Activated CD4-positive, CD25-positive, alpha-beta regulatory T cell treated with anti-CD3 and anti-CD28 coated beads, Interleukin-2, amount 50 U/mL, for 24 hours (primary cell): ENCODE data around the gene ITGBL1.

Source experiments
- ATAC-seq, 2 donors: fragments of 150-1000 bp; cut with Tn5 transposase; one replicate each; pipeline ENCODE4 v1.10.0; 2021; ENCODE audit warnings: mild to moderate bottlenecking in 1 of 2, moderate library complexity in 1 of 2

The ITGBL1 gene

DNA sequence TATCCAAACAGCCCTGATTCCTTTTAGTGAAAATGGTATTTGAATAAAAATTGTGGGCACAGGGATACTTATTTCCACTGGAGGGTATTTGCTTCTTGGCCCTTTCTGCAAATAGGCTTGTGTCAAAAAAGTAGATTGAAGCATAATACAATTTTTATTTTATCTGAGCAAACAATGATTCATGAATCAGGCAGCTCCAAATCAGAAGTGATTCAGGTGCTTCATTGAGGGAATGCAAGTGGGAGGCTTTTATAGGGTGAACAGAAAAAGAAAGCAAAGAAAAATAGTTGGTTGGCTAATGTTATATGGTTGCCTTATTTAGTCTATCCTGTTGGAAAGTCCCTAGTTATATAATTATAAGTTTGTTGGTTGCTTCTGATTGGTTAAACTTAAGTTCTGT, 117.9 kb downstream of the ITGBL1 start:
- no peak for ATAC-seq

- ATAC-seq: no peak
Measured at GRCh38 chr13:101572456-101572855, 120.0 kb downstream of the ITGBL1 start.

DNA sequence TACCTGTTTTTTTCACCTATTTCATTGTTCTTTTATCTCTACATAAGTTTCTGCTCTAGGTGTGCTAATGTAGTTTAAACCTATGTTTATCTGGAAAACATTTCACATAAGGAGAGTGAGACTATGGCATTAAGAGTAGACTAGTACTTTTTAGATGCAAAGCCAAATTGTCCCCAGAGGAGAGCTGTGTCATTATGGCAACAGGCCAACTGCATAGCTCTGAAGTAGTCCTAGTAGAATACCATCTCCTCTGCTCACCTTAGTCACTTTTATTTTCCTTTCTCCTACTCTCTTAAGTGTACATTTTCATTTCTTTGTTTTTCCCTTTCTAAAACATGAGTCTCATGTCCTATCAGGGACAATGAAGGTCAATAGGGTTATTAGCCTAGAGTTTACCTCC, 123.1 kb downstream of the ITGBL1 start:
- no peak for ATAC-seq

DNA sequence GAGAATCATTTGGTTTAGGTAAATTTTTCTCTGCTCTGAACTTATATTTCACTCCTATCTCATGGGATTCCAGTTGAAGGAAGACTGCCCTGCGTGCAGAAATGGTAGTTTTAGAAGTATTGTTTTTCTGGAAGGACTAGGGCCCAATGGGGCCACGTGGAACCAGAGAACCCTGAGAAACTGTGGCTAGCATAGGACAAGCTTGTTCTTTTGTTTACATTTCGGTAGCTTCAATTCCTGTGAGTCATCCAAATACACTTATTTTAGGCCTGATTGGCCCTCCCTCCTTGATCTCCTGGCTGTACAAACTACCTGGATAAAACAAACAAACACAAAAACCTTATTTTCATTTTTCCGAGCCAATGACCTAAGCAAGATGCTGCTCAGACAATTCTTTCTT, 124.0 kb downstream of the ITGBL1 start:
- ATAC-seq: no peak

GRCh38 chr13:101576977-101577376, 124.5 kb downstream of the ITGBL1 start:
- no peak for ATAC-seq

DNA sequence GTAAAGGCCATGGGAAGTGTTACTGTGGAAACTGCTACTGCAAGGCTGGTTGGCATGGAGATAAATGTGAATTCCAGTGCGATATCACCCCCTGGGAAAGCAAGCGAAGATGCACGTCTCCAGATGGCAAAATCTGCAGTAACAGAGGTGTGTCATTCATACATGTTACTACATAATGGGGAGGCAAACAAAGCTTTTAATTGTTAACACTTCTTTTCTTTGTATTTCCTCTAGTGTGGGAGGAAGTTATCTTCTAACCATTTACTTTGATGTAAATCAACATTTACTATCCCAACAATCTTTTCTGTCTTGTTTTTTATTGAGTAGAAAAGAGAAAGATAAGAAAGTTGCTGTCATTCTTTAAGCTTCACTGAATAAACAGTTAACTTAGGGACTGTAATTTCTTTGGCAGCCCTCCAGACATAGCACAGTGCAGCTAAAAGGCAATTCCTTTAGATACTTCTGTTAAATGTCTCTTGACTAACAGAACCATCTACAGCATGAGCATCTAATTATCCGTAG, 126.9 kb downstream of the ITGBL1 start:
- ATAC-seq: no peak

DNA sequence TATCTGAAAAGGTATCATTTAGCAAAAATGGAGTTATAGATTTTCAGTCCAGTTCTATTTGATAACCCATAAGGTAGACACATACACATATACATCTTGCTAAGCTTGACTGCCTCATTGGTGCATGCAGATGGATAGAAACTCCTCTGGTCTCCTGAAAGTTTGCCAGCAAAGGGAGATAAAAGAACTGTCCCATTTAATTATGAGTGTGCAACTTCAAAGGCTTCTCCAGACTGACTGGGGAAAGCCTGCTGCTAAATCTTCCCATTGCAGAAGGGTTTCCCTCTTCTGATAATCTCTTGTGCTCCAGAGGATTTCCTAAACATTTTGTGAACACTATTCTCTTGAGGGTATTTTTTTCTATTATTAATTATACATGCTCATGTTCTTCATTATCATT, 131.9 kb downstream of the ITGBL1 start:
- no peak for ATAC-seq

DNA sequence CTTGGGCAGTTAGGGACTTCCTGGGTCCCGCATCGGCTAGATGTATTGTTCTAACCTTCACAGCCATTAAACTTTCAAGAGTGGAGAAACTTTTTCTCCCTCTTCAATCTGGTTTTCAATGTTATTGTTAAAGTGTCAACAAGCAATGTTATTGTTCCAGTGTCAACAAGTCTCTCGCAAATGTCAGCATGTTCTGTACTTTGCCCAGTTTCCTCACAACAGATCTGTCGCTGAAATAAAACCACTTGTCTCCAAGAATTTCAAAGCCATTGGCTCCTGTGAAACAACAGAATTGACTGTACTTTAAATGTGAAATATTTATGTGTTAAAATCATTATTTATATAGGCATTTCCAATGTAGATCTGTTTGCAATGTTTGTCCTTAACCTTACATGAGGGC, 138.0 kb downstream of the ITGBL1 start:
- ATAC-seq: no peak

DNA sequence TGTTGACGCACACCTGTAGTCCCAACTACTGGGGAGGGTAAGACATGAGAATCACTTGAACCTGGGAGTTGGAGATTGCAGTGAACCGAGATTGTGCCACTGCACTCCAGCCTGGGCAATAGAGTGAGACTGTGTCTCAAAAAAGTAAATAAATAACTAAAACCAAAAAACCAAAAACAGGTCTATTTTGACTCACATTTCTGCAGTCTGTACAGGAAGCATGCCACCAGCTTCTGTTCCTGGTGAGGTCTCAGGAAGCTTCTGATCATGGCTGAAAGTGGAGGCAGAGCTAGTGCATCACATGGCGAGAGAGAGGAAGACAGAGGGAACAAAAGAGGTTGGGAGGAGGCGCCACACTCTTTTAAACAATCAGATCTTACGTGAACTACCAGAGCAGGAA, 142.5 kb downstream of the ITGBL1 start:
- no peak for ATAC-seq

- no peak for ATAC-seq
Measured at GRCh38 chr13:101596803-101597202, 144.3 kb downstream of the ITGBL1 start.

- ATAC-seq: no peak
Measured at GRCh38 chr13:101611491-101612475, 159.3 kb downstream of the ITGBL1 start.

GRCh38 chr13:101612735-101613134, 160.3 kb downstream of the ITGBL1 start:
- no peak for ATAC-seq

- no peak for ATAC-seq
Measured at GRCh38 chr13:101614491-101614890, 162.0 kb downstream of the ITGBL1 start.

DNA sequence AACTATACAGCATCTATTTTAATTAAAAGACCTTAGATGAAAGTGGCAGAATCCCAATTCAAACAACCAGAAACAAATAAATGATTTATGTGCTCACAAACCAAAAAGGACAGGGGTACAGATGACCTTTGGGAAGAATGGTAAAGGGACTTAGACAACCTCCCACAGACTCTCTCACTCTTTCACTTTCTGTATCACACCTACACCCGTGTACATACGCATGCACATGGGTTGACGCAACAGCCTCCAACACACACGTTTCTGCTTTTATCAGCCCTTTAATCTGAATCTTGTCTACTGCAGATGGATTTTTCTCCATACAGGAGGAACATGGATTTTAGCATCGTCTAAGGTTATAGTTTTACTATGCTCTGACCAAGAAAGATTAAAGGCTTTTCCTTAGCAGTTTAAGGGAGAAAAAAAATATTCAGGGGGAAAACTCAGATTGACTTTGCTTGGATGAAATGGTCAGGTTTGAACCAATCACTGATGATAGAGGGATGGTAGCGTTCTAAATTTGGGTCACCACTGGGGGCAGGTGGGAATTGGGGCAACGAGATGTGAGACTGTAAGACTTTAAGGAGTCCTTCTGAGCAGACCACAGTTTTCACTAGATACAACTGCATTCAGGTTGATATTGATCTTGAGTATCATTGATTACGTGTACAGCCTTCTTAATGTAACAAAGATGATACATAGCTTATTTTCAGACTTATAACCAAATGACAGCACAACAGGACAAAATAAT, 166.1 kb downstream of the ITGBL1 start:
- peak; percentile 90 to 93 for ATAC-seq

GRCh38 chr13:101621099-101621498, 168.6 kb downstream of the ITGBL1 start:
- no peak for ATAC-seq

DNA sequence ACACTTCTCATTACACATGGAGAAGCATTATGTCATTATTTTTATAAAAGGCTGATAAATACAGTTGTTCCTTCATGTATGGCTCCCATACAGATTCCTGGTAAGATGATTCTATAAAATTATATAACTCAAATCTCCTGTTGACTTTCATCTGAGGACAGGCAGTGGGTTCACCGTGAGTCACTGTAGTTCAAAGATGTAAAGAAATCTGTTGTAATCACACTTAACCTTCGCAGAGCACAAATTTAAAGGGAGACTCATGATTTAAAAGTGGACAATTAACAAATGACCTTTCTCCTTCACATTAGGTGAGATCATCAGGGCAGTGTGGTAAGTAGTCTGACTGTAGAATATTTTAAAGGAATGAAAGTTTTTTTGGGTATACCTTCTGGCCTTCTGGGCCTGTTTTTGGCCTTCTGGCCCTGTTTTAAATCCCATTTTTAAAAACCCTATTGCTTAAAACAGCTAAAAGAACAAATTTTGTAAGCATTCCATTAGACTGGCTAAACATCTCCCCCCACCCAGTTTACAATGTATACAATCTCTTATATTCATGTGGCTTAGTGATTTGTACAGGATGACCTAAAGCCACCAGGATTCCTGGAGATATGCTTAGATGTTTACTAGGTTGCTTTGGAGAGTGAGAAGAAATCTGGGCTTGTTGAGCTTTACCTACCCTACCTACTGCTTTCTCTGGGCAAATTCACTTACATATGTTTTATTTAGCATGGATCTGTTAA, 171.2 kb downstream of the ITGBL1 start:
- no peak for ATAC-seq

GRCh38 chr13:101624210-101624922, 171.9 kb downstream of the ITGBL1 start:
- no peak for ATAC-seq

GRCh38 chr13:101624981-101625380, 172.5 kb downstream of the ITGBL1 start:
- ATAC-seq: peak in 1 of 2 donors; percentile 18

DNA sequence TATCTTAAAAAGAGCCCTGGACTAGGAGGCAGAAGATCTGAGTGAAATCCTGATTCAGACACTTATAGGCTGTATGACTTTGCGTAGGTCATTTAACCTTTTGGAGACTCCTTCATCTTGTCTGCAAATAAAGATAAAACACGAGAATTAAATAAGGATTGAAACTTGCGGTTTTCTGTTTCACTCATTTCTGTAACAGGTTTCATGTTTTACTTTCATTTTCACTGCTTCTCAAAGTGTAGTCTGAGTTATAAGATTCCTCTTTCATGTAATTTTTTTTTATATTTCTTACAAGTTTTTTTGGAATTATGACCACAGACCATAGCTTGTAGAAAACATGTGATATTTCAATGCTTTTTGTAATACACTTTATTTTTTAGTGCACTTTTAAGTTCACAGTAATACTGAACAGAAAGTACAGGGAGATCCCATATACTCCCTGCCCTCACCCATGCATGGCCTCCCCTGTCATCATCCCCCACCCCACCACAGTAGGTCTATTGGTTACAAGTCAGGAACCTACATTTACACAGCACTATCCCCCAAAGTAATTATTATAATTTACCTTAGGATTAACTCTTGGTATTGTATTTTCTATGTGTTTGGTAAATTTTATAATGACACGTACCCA, 174.6 kb downstream of the ITGBL1 start:
- ATAC-seq: peak; percentile 83 to 86

DNA sequence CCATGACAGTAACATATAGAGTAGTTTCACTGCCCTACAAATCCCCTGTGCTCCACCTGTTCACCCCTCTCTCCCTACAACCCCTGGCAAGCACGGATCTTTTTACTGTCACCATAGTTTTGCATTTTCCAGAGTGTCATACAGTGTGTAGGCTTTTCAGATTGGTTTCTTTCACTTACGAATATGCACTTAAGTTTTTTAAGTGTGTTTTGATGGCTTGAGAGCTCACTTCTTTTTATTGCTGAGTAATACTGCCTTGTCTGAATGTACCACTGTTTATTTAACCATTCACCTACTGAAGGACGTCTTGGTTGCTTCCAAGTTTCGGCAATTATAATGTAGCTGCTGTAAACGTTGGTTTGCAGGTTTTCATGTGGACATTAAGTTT, 175.1 kb downstream of the ITGBL1 start:
- ATAC-seq: peak; percentile 39 to 41

DNA sequence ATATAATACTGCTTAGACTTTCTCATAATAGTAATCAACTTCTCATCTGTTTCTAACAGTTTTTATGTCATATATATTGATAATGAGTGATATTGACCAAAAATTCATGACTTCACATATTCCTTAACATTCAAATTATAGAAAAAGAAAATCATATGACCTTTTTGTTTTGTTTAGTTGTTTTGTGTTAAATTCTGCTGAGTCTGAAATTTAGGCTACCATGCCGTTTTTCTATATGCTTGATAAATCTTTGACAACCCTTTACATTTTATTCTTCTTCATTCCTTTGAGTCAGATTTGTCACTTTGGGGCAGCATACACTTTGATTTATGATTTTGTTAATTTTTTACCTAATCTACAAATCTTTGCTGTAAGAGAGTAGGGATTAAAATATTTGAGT, 176.4 kb downstream of the ITGBL1 start:
- no peak for ATAC-seq

GRCh38 chr13:101631395-101631794, 178.9 kb downstream of the ITGBL1 start:
- no peak for ATAC-seq
